Memory B cell (primary cell): Measurements from ENCODE around the gene MANBA.
"Not testable (repeated sequence)": the region's sequence is repeated elsewhere in the genome, so short reads cannot be mapped to it uniquely, and the experiment has no call there.

ENCODE experiments used
- ATAC-seq: fragments of 150-1000 bp; cut with Tn5 transposase; 2 replicates; pipeline ENCODE4 v1.10.0; 2021; ENCODE audit warnings: low read depth, mild to moderate bottlenecking, moderate library complexity
- DNase-seq, 2 donors: peaks; one replicate each; pipeline ENCODE4 v3.0.0; 2022; ENCODE audit warnings: low spot score in 2 of 2
- H3K27ac Mint-ChIP-seq: one replicate; pipeline ENCODE4 v1.8.0; 2022; ENCODE audit warnings: mild to moderate bottlenecking, moderate library complexity, mixed read lengths
- H3K27me3 Mint-ChIP-seq: one replicate; pipeline ENCODE4 v1.8.0; 2022; ENCODE audit warnings: mixed read lengths
- H3K36me3 Mint-ChIP-seq: one replicate; pipeline ENCODE4 v1.8.0; 2022; ENCODE audit warnings: mild to moderate bottlenecking, mixed read lengths
- H3K4me1 Mint-ChIP-seq: one replicate; pipeline ENCODE4 v1.8.0; 2022; ENCODE audit warnings: mixed read lengths
- H3K4me3 Mint-ChIP-seq: one replicate; pipeline ENCODE4 v1.8.0; 2022; ENCODE audit warnings: mild to moderate bottlenecking, moderate library complexity, mixed read lengths
- H3K9me3 Mint-ChIP-seq: one replicate; pipeline ENCODE4 v1.8.0; 2022; ENCODE audit warnings: mixed read lengths

The MANBA gene

GRCh38 chr4:102754044-102754443 is 6.7 kb downstream of the MANBA start:
- Mint-ChIP-seq H3K27ac (no peak overlapping the region), H3K27me3 (no peaks in the 10 kb centered on the region), H3K9me3 (no peaks in the 10 kb centered on the region), H3K4me3 (no peak overlapping the region), H3K4me1 (peaks cover 24% of the 10 kb centered on the region), H3K36me3 (peaks cover 22% of the 10 kb centered on the region)
- DNase-seq (no peak), ATAC-seq (no peak)

GRCh38 chr4:102751941-102752340 is 8.8 kb downstream of the MANBA start:
- DNase-seq = no peak
- ATAC-seq = no peak
- no peaks in the 10 kb centered on the region for H3K27me3 Mint-ChIP-seq
- peaks cover 14% of the 10 kb centered on the region for H3K36me3 Mint-ChIP-seq
- peak overlapping the region; percentile 74 for H3K27ac Mint-ChIP-seq
- peaks cover 9% of the 10 kb centered on the region for H3K4me1 Mint-ChIP-seq
- H3K4me3 Mint-ChIP-seq = no peak overlapping the region
- H3K9me3 Mint-ChIP-seq = no peaks in the 10 kb centered on the region

GRCh38 chr4:102743352-102743751 is 17.4 kb downstream of the MANBA start:
- Mint-ChIP-seq H3K27ac (peak overlapping the region; percentile 89), H3K4me3 (peak overlapping the region; percentile 48)
- ATAC-seq = peak; percentile 100

GRCh38 chr4:102738802-102739201 is 22.0 kb downstream of the MANBA start:
- H3K4me3 Mint-ChIP-seq, ATAC-seq, DNase-seq, H3K27me3 Mint-ChIP-seq, H3K9me3 Mint-ChIP-seq, H3K27ac Mint-ChIP-seq: not testable (repeated sequence)
- H3K36me3 Mint-ChIP-seq = peaks cover 44% of the 10 kb centered on the region
- peaks cover 51% of the 10 kb centered on the region for H3K4me1 Mint-ChIP-seq

More at GRCh38 chr4:102743352-102743751, 17.4 kb downstream of the MANBA start:
- H3K27me3 Mint-ChIP-seq, H3K9me3 Mint-ChIP-seq: not testable (repeated sequence)
- Mint-ChIP-seq H3K36me3 (peaks cover 38% of the 10 kb centered on the region), H3K4me1 (peaks cover 21% of the 10 kb centered on the region)
- DNase-seq = peak; percentile 55 to 65

- DNase-seq = no peak
- Mint-ChIP-seq H3K9me3 (peaks cover 8% of the 10 kb centered on the region), H3K27me3 (no peaks in the 10 kb centered on the region), H3K27ac (peak overlapping the region; percentile 65), H3K4me3 (no peak overlapping the region), H3K4me1 (peaks cover 42% of the 10 kb centered on the region), H3K36me3 (peaks cover 49% of the 10 kb centered on the region)
- no peak for ATAC-seq
These were observed 23.9 kb downstream of the MANBA start for GRCh38 chr4:102736636-102737549.

GRCh38 chr4:102735582-102735981 is 25.2 kb downstream of the MANBA start:
- peaks cover 52% of the 10 kb centered on the region for H3K36me3 Mint-ChIP-seq
- no peaks in the 10 kb centered on the region for H3K27me3 Mint-ChIP-seq
- H3K4me1 Mint-ChIP-seq = peaks cover 44% of the 10 kb centered on the region
- H3K27ac Mint-ChIP-seq = peak overlapping the region; percentile 65
- DNase-seq (no peak), ATAC-seq (no peak)
- peaks cover 15% of the 10 kb centered on the region for H3K9me3 Mint-ChIP-seq
- no peak overlapping the region for H3K4me3 Mint-ChIP-seq

GRCh38 chr4:102734591-102735385 is 26.0 kb downstream of the MANBA start:
- H3K36me3 Mint-ChIP-seq = peaks cover 52% of the 10 kb centered on the region
- H3K27ac Mint-ChIP-seq = peak overlapping the region; percentile 84
- no peaks in the 10 kb centered on the region for H3K27me3 Mint-ChIP-seq
- peak; percentile 94 for ATAC-seq
- H3K4me1 Mint-ChIP-seq = peaks cover 46% of the 10 kb centered on the region
- DNase-seq = no peak
- H3K4me3 Mint-ChIP-seq = no peak overlapping the region
- H3K9me3 Mint-ChIP-seq = peaks cover 15% of the 10 kb centered on the region

- peak overlapping the region; percentile 84 for H3K27ac Mint-ChIP-seq
- peaks cover 11% of the 10 kb centered on the region for H3K9me3 Mint-ChIP-seq
- peaks cover 52% of the 10 kb centered on the region for H3K36me3 Mint-ChIP-seq
- peaks cover 48% of the 10 kb centered on the region for H3K4me1 Mint-ChIP-seq
- H3K4me3 Mint-ChIP-seq = no peak overlapping the region
- ATAC-seq (no peak), DNase-seq (no peak)
- no peaks in the 10 kb centered on the region for H3K27me3 Mint-ChIP-seq
These were observed 26.7 kb downstream of the MANBA start for GRCh38 chr4:102734116-102734515.

GRCh38 chr4:102733084-102733483 is 27.7 kb downstream of the MANBA start:
- DNase-seq (no peak), ATAC-seq (no peak)
- H3K27ac Mint-ChIP-seq = no peak overlapping the region
- H3K27me3 Mint-ChIP-seq = no peaks in the 10 kb centered on the region
- H3K4me1 Mint-ChIP-seq = peaks cover 44% of the 10 kb centered on the region
- peaks cover 7% of the 10 kb centered on the region for H3K9me3 Mint-ChIP-seq
- H3K36me3 Mint-ChIP-seq = peaks cover 47% of the 10 kb centered on the region
- no peak overlapping the region for H3K4me3 Mint-ChIP-seq

GRCh38 chr4:102732678-102733077 is 28.1 kb downstream of the MANBA start:
- ATAC-seq (no peak), DNase-seq (no peak)
- H3K4me3 Mint-ChIP-seq = no peak overlapping the region
- peaks cover 7% of the 10 kb centered on the region for H3K9me3 Mint-ChIP-seq
- H3K27me3 Mint-ChIP-seq = no peaks in the 10 kb centered on the region
- H3K4me1 Mint-ChIP-seq = peaks cover 41% of the 10 kb centered on the region
- peaks cover 47% of the 10 kb centered on the region for H3K36me3 Mint-ChIP-seq
- peak overlapping the region; percentile 36 for H3K27ac Mint-ChIP-seq

- ATAC-seq (no peak), DNase-seq (no peak)
- Mint-ChIP-seq H3K4me1 (peaks cover 37% of the 10 kb centered on the region), H3K9me3 (peaks cover 7% of the 10 kb centered on the region), H3K27me3 (no peaks in the 10 kb centered on the region), H3K36me3 (peaks cover 53% of the 10 kb centered on the region), H3K27ac (peak overlapping the region; percentile 72), H3K4me3 (no peak overlapping the region)
These were observed 29.7 kb downstream of the MANBA start for GRCh38 chr4:102730968-102731533.

GRCh38 chr4:102729486-102729885 is 31.3 kb downstream of the MANBA start:
- not testable (repeated sequence) for H3K4me3 Mint-ChIP-seq, H3K27me3 Mint-ChIP-seq, H3K9me3 Mint-ChIP-seq, ATAC-seq, DNase-seq
- peaks cover 56% of the 10 kb centered on the region for H3K36me3 Mint-ChIP-seq
- H3K27ac Mint-ChIP-seq = peak overlapping the region; percentile 17
- H3K4me1 Mint-ChIP-seq = peaks cover 25% of the 10 kb centered on the region

GRCh38 chr4:102726919-102727318 is 33.8 kb downstream of the MANBA start:
- not testable (repeated sequence) for H3K4me3 Mint-ChIP-seq, ATAC-seq, H3K9me3 Mint-ChIP-seq, DNase-seq, H3K27me3 Mint-ChIP-seq
- Mint-ChIP-seq H3K27ac (peak overlapping the region; percentile 37), H3K4me1 (peaks cover 20% of the 10 kb centered on the region), H3K36me3 (peaks cover 50% of the 10 kb centered on the region)

GRCh38 chr4:102726068-102726467 is 34.7 kb downstream of the MANBA start:
- no peak for DNase-seq
- Mint-ChIP-seq H3K27ac (peak overlapping the region; percentile 58), H3K27me3 (no peaks in the 10 kb centered on the region), H3K9me3 (peaks cover 3% of the 10 kb centered on the region), H3K4me1 (peaks cover 17% of the 10 kb centered on the region), H3K36me3 (peaks cover 49% of the 10 kb centered on the region), H3K4me3 (no peak overlapping the region)
- ATAC-seq = no peak
